GM19468 (cell line): Measurements from ENCODE around the gene NINL.
"Not testable (repeated sequence)": the region's sequence is repeated elsewhere in the genome, so short reads cannot be mapped to it uniquely, and the experiment has no call there.

Experiments
- ATAC-seq: cut with Tn5 transposase; IDR thresholded peaks from one replicate; pipeline ENCODE4 v1.9.1; 2021; ENCODE audit warnings: mild to moderate bottlenecking, moderate library complexity, moderate number of reproducible peaks; ENCODE audit not compliant: unreplicated experiment; ENCODE audit errors: extremely low read depth

The NINL gene

DNA sequence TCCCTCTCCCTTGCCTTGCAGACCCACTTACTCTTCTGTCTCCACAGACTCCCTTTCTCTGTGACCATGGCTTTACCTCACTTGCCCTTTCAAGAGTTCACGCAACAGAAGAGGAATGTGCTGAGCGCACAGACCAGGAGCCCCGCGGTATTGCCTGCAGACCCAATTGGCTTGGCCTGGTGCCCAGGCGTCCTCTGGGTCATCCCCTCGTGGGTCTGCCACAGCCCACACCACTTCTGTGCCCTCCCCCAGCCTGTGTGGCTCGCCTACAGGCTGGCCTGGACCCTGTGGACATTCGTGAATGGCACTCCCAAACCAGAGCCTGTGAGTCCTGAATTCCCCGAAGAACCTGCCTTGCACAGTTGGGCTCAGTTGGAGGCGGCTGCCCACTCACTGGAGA lies 15.3 kb upstream of the NINL start:
- ATAC-seq, result no peak

DNA sequence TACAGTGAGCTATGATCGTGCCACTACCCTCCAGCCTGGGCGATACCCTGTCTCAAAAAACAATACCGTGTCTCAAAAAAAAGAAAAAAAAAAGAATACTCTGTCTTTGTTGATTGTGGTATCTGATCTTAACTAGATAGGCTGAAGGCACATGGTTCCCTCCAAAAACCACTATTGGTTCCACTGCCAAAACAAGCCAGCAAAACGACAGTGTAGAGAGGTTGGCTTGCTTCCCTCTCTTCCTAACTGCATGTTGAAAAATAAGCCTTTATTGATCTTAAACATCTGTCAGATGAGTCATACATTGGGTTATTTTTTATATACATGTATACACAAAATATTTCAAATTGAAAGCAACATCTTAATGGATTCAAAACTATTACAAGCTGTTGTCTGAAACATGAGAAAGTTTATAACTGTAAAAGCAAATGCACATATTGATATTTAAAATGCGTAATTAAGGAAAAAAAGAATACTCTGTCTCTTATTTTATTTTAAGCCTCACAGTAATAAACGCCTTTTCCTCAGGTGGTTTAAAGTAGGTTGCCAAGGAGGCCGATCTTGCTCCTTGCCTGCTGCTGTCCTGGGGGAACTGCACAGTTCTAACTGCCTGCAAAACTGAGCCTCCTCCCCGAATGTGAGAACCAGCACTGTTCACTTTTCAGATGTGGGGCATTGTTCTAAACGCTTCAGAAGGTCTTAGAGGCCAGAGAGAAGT lies 7.0 kb upstream of the NINL start:
- ATAC-seq, result no peak

DNA sequence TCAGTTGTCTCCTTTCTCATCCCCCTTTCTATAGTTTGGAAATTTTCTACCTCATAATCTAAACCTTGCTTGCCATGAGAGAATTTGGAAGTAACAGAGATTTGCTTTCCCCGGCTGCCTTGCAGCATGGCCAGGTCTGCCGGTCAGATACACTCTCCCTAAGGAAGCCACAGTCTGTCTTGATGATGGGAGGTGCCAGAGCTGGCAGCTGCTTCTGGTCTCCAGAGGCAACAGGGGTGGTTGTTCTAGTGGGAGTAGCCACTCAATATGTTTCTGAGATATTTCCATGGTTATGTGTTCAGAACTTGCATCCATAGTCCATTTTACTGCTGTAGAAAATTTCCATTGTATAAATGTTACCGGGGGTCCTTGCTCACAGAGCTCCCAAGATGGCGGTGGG lies 5.4 kb upstream of the NINL start:
- not testable (repeated sequence) for ATAC-seq

DNA sequence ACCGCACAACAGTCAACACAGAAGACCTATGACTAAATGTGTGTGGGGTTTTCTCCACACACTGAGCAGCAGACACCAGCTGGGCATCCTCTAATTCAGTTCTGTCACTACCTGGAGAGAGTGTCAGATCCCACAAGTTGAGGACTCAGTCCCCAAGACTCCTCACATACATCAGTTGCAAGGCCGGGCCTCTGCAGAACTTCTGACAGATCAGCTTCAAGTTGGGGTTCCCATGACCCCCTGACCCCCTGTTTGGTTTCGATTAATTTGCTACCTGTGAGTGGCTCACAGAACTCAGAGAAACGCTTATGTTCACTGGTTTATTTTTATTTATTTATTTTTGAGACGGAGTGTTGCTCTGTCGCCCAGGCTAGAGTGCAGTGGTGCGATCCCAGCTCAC lies 3.2 kb upstream of the NINL start:
- ATAC-seq, result no peak

DNA sequence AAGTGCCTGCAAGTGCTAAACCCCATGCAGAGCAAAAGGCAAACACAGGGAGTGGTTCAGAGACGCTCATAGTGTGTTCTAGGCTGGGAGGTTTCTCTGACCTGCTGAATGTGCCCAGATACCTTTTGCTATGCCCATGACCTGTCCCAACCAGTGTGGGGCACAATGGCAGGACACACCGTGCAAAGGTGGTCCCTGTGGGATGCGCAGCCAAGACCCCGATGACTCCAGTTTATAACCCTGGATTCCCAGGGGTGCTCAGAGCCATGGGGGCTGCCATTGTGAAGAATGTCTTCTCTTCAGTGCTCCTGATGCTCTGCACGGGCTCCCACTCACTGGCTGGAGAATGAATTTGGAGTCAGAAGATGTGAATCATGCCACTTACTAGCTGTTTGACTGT lies 2.2 kb upstream of the NINL start:
- no peak for ATAC-seq

DNA sequence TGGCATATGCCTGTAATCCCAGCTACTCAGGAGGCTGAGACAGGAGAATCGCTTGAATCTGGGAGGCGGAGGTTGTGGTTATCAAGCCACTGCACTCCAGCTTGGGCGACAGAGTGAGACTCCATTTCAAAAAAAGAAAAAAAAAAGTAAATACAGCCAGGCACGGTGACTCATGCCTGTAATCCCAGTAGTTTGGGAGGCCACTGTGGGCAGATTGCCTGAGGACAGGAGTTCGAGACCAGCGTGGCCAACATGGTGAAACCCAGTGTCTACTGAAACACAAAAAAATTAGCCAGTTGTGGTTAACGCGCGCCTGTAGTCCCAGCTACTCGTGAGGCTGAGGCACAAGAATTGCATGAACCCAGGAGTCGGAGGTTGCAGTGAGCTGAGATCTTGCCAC lies 1.5 kb upstream of the NINL start:
- ATAC-seq, result no peak

DNA sequence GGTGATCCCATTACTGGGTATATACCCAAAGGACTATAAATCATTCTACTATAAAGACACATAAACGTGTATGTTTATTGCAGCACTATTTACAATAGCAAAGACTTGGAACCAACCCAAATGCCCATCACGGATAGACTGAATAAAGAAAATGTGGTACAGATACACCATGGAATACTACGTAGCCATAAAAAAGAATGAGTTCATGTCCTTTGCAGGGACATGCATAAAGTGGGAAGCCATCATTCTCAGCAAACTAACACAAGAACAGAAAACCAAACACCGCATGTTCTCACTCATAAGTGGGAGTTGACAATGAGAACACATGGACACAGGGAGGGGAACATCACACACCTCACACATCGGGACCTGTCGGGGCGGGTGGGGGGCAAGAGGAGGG lies 1.7 kb downstream of the NINL start:
- not testable (repeated sequence) for ATAC-seq

DNA sequence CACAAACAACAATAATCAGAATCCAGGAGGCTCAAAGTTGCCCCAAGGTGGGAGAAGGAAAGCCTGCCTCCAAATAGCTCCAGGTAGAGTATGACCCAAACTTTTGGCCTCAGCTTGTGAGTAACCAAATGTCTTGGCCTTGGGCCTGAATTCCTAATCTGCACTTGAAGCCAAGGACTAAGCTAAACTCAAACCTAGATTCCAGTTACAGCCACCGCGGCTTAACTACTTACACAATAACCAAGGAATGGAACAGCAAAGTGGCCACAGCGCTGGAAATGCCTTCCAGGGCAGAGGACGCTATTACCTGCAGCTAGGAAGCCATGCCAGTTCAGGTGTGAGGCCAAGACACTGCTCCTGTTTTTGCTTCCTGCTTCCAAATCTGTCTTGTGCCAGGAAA lies 4.6 kb downstream of the NINL start:
- no peak for ATAC-seq

DNA sequence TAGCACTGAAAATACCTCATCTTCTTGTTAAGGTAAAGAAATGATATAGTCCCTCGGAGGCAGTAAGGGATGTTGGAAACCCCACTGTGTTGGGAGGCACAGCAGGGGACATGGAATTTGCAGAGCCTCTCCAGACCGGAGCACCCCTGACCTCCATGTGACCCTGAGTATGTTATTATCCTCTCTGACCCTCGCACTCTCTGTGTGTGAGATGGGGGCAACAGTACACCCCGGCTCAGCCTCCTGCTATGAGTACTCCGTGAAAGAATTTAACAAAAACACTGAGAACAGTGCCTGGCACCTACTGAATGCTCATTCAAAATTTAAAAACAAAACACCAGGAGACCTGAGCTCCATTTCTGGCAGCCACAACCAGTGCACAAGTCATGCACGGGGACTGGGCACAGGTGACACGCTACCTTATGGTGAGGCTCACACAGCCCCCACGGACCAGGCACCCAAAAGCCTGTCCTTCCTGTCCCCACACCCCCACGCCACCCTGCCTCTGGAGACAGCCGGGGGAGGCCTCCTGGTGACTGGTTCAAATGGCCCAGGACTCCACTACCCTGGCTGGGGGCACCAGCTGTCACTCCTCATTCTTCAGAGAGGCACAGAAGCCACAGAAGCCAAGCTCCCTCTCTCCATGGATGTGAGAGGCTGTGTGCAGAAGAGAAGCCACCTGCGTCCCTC lies 6.1 kb downstream of the NINL start:
- no peak for ATAC-seq

DNA sequence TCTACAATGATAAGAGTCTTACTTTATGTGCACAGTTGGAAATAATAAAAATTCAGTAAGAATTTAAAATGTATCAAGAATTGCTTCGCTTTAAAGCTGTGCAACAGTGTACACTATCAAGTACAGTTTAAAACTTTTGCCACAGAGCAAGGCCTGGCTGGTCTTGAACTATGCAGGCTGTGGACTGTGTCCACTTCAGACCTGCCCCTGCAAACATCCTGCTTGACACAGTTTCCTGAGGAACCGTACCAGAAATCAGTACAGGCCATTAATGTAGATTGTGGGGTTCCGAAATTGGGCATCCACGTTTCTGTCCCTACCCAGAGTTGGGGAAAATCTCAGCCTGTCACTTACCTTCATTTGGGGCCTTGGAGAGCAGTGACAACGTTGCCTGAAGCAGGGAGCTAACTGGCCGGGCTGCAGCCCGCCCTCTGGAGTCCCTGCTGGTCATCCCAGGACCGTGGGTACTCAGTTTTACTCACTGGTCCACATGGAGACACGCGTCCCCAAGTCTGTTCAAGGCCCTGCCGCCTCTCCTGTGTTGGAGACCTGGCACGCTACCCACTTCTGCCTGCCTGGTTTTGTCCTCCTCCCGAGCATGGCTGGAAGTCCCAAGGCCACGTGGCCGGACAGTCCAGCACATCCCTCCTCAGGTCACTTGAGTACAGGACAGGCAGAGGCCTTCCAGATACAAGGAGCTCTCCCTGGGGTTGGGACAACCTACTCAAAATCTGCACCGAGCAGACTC lies 8.4 kb downstream of the NINL start:
- ATAC-seq, result no peak

DNA sequence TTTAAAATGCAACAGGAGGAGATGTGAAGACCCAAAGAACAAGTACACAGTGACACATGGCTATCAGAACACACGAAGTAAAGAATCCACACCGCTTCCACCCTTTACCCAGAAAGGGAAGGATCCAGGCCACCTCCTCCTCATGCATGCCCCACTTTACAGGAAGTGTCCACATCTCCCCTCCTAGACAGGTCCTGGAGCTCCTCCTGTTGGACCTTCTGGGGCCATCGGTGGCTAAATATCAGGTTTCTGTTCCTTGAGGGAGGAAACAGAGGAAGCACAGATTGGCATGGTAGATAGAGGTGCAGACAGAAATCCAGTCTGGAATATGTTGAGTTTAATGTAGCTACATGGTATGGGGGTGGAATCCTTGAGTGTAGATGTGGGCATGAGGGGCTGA lies 10.9 kb downstream of the NINL start:
- no peak for ATAC-seq

DNA sequence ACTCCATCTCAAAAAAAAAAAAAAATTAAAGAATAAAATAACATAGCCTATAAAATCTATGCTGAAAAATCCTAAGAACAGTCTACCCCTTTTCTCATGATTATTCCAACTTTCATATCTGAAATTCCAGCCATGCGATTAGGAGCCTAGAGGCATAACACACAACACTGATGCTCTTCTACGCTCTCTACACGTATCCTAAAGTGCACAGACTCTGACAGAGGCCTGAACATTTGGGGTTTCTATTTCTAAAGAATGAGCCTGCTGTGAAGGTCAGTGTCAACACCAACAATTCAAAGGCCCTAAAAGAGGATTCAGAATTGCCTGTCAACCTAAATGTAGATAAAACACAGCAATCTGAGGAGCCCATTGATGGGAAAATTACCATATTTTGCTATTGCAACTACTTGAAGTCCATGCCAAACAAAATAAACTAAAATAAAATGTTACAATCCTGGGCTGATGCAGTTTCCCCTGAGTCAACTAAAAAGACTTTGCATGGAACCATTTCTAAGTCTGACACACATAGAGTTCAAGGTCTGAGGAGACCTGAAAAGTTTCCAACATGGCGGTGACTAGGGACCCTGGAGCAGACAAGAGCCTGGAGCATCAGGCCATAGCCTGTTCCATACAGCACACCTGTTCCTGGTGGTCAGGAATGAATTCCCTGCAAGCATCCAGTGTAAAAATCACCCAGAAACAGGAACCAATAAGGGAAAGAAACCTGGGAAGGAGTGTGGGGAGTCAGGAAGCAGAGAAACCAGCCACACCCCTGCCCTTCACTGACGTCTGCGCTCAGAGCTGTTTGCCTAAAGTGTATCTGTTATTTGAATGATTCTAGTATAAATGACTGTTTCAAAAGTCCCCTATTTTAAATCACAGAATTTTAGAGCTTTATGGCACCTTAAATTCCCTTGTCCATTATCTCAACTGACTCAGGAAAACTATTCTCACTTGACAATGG lies 11.8 kb downstream of the NINL start:
- no peak for ATAC-seq

DNA sequence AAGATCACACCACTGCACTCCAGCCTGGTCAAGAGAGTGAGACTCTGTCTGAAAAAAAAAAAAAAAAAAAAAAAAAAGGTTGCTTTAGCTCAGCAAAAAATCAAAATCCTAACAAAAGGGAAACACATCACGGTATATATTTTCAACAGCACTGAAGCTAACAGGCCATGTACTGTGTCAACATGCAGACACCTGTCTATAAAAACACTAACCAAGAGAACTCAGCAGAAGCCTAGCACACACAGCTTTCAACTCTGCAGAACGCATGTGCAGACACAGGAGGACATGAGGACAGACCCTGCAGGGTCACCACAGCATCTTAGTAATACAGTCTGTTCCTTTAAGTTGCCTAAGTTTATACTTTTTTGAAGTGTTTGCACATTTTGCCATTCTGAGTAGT lies 13.5 kb downstream of the NINL start:
- ATAC-seq, result no peak

DNA sequence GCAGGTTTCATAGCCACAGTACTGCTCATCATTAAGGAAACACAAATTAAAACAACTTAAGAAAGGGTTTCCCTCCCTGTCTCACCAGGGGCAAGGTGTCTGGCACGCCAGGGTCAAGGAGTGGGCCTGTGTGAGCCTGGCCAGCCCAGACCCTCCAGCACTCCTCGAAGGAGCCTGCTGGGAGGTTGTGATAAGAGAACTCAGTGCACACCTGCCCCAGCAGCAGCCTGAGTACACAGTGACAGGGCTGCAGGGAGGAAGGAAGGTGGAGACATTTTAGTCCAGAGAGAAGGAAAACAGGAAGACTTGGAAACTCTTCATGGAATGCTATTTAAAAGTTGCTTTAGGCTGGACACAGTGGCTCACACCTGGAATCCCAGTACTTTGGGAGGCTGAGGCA lies 14.1 kb downstream of the NINL start:
- ATAC-seq, result no peak

DNA sequence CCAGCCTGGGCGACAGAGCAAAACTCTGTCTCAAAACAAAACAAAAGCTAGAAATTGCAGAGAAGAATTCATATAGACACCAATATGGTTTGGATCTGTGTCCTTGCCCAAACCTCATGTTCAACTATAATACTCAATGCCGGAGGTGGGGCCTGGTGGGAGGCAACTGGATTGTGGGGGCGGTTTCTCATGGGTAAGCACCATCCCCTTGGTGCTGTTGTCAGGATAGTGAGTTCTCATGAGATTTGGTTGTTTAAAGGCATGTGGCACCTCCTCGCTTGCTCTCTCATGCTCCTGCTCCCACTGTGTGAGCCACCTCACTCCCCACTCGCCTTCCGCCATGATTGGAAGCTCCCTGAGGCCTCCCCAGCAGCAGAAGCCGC lies 15.2 kb downstream of the NINL start:
- ATAC-seq, result no peak

DNA sequence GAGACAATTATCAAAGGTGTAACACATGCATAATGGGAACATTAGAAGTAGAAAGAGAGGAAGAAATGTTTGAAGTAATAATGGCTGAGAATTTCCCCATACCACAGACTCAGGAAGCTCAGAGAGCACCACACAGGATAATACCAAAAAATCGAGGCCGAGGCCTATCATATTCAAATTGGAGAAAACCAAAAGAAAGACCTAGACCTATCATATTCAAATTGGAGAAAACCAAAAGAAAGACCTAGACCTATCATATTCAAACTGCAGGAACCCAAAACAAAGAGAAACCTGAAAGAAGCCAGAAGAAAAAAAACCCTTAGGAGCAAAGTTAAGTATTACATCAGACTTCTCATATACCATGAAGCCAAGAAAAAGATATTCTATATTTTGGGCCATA lies 18.0 kb downstream of the NINL start:
- ATAC-seq, result no peak

DNA sequence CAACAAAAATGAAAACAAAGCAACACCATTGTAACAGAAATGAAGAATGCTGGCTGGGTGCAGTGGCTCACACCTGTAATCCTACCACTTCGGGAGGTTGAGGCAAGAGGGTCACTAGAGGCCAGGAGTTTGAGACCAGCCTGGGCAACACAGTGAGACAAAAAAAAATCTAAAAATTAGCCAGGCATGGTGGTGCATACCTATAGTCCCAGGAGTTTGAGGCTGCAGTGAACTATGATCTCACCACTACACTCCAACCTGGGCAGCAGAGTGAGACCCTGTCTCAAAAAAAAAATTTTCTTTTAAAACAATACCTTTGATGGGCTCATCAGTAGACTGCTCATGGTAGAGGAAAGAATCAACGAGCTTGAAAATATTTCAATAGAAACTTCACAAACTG lies 18.5 kb downstream of the NINL start:
- ATAC-seq, result no peak

DNA sequence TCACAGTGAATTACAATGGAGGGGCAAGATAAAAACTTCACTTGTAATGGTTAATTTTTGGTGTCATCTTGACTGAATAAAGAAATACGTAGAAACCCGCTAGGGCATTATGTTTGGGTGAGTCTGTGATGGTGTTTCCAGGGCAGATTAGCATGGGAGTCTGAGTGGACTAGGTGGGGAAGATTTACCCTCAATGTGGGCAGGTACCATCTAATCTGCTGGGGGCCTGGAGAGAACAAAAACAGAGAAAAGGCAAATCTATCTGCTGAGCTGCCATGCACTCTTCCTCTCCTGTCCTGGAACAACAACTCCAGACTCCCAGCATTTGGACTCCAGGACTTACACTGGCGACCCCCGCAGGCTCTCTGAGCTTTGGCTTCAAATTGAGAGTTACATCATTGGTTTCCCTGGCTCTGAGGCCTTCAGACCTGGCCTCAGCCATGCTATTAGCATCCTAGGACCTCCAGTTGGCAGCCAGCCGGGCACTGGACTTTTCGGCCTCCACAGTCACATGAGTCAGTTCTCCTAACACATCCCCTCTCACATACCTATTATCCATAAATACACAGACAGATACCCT lies 19.7 kb downstream of the NINL start:
- ATAC-seq, result no peak

DNA sequence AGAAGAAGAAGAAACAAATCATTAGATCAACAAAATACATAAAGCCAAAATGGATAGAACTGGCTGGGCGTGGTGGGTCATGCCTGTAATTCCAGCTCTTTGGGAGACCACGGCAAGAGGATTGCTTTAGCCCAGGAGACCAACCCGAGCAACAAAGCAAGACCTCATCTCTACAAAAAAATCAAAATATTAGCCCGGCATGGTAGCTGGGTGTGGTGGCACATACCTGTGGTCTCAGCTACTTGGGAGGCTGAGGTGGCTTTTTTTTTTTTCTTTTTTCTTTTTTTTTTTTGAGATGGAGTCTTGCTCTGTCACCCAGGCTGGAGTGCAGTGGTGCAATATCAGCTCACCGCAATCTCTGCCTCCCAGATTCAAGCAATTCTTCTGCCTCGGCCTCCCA lies 21.5 kb downstream of the NINL start:
- ATAC-seq, result no peak

DNA sequence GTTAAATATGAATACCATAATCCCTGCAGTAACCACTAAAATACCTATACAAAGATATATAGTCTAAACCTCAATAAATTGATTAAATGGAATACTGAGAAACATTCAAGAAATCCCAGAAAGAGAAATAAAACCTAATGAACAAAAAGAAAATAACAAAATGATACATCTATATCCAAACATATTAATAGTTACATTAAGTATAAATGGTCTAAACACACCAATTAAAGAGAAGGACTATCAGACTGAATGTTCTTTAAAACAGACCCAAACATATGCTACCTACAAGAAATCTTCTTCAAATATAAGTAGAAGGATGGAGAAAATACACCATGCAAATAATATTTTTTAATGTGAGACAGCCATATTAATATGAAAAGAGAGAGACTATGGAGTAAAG lies 22.0 kb downstream of the NINL start:
- no peak for ATAC-seq
